Measurements from ENCODE around the gene DUSP3. TPM values are rescaled to one million over a fixed set of nuclear protein-coding genes. Genes with fewer than 3 reads are reported as not detected.

DUSP3 gene
- total RNA-seq, 1 donor from 2014 or later = 76.2 TPM

DNA sequence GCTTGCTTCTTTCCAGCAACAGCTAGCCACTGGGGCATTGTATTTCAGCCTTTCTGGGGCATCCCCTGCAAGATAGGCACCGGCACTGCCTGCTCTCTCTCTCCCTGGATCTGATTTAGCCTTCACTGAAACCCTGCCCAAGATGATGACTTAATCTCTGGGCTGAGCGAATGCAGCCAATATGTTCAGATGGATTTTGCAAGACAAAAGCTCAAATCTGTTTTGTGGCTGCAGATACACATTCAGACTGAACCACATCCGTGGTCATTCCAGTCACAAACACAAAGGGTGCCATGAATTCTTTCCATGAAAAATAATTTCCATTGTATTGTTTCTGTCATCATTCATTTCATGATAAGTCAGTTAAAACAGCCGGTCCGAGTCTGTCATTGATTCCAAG, 44.4 kb downstream of the DUSP3 start:
- peak; percentile 23 to 74 for DNase-seq (ENCODE audit: low read depth in 2 of 2)

DNA sequence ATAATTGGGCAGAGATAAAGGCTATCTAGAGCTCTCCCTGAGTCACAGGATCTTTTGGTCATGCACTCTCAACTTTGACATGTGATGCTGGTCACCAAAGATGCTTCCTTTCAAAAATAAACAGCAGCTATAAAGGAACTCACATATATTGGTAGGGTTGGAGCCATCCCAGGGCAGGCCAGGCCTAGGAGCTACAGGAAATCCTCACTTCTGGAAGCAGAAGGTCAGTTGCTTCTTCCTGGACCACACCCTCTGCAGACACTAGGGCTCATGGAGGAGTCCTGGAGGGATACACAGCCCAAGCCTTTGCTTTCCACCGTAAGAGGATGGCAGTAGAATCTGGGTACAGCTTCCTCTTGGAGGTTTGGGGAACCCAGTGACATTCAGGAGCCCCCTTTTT, 44.8 kb downstream of the DUSP3 start:
- DNase-seq (ENCODE audit: low read depth in 2 of 2) = no peak

DNA sequence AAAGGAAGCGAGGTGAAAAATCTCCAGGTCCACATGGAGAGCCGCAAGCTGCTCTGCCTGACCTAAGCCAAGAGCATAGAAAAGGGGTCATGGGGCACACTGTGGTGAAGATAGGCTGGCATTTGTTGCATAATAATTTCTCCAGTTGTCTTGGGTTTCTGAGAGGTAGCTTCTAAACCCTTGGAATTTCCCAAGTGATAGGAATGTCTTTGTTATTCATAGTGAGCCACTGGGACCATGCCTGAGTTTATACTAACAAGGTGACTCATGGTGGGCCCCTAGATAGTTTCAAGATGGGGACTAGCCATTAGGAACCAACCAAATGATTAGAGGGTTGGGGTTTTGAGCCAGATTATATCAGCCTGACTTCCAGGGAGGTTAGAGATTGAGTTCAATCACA, 45.8 kb downstream of the DUSP3 start:
- DNase-seq (ENCODE audit: low read depth in 2 of 2) = peak in 1 of 2 donors; percentile 22

DNA sequence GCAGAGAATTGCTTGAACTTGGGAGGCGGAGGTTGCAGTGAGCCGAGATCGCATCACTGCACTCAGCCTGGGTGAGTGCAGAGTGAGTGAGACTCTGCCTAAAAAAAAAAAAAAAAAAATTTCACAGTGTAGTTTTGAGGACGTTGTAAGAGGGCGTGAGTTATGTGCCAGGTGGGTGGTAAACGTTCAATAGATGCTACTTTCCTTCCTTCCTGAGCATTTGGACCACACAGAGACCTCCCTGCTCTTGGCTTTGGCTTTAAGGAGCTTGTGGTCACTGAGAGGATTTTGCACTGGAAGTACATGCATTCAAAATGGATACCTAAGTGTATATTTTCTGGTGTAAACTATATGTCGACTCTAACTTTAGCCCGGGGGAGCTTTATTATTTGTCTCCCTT, 50.7 kb downstream of the DUSP3 start:
- DNase-seq (ENCODE audit: low read depth in 2 of 2) = no peak

DNA sequence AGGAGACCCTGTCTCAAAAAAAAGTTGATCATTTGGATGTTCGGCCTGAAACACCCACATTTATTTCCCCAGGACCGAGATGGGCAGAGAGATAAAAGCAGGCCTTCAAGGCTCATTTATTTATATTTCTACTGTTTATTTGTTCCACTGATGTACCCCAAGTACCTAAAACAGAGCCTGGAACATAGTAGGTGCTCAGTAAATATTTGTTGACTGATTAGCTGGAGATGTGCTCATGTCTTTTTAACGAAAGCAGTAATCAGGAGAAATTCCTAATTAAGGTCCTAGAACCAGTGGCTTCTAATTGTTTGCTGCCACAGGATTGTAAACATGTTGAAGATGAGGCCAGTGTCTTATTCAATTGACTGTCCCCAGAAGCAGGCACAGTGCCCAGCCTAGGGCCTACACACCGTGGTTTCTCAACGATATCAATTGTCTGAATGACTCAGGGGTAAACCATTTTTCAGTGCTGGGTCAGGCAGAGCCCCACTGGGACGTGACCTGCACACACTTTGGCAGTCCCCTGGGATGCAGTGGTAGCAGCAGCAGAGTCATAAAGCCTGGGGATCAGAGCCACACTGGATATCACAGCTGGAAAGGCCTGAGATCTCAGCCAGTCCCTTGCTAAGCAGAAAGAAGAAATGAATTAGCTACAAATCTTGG, 54.9 kb downstream of the DUSP3 start:
- peak; percentile 11 to 23 for DNase-seq (ENCODE audit: low read depth in 2 of 2)

DNA sequence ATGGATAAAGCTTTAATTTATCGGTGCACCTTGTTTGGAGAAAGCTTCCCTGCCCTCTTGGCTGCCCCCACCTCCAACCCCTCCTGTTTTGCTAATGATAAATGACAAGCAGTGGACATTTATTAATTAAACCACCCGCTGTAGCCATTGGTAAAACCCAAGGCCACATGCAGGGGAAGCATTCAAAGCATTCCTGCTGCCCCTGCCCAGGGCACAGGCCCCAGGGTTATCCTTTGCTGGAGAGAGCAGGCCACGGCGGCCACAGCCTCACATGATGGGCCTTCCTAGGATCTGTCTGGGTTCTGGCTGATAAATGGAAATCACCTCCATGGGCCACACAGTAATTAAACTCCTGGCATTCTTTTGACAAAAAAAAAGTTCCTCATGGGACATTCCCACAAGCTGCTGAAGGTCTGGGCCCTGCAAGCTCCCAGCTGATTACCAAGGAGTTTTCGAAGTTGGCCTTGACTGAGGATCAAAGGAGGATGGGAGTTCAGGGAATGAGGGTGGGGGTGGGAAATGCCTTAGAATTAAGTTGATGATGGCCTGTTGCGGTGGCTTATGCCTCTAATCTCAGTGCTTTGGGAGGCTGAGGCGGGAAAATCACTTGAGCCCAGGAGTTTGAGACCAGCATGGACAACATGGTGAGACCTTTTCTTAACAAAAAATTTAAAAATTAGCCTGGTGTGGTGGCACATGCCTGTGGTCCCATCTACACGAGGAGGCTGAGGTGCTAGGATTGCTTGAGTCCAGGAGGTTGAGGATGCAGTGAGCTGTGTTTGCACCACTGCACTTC, 55.7 kb downstream of the DUSP3 start:
- DNase-seq (ENCODE audit: low read depth in 2 of 2) = no peak

DNA sequence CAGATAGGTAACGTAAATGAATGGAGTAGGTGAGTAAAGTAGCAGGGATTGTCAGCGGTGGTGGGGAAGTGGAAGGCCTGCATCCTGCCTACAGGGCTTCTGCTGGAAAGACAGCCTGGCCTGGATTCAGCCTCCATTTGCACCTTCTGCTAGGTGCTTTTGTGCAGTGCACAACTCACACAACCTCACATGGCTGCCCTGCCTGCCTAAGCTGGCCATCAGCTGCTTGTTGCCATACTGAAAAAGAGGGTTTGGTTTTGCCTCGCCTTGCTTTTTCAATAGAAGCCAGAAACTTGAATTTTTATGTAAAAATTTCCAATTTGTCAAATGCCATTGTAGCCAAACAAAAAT, 56.5 kb downstream of the DUSP3 start:
- DNase-seq (ENCODE audit: low read depth in 2 of 2) = no peak

DNA sequence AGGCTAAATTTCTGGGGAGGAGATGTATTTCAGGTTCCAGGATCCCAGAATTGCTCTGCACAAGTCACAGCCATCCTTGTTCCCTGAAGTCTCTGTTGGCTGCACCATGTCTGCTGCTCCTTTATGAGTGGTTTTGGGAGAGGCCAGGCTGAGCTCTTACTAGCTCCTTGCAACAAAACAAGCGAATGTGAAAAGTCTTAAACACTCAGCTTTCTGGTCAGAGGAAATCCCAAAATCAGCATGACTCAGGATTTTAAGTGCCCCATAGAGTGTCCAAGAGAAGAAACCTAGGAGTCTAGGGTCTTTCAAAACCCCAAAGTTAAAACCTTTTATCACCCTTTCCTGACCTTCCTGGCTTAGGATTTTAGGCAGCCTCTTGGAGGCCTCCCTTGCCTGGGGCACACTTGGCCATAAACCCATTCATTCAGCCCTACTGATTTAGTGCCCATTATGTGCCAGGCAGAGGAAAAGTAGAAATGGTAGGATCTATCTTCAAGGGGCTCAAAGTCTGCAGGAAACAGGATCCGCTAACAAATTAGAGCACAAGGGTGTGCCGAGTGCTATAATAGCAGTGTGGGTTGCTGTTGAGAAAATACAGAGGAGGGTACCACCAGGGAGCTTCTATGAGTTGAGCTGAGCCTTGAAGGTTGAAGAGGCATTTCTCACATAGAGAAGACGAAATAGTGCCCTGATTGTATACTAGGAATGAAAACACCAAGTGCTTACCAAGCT, 57.1 kb downstream of the DUSP3 start:
- no peak for DNase-seq (ENCODE audit: low read depth in 2 of 2)

DNA sequence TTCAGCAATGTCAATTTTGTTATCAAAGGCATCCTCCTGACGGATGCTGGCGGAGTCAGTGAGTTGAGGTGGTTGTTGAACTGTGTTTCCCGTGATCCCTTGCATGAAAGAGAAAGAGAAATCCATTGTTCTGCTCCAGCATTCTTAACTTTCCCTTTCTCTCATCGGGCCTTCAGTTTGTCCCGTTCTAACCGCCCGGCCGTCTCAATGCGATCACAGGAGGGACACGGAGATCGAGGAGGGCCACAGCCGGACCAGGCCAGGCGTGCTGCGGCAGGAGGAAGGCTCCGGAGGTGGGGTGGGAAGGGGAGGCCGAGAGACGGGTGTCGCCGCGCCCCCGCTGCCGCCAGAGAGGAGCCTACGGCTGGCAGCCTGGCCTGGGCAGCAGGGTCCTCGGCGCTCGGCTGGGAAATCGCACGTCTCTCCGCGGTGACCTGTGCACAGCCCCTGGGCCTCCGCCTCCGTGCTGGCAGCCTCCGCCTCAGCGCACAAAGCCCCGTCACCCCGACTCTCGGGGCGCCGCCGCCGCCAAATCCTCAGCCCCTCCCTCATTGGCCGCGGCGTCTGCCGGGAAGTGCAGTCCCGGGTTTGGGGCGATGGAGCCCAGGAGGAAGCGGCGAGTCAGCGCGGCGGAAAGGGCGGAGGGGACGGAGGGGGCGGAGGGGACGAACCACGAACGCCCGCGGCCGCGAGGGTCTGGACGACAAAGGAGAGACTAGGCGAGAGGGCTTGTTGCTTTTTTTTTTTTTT, 58.3 kb downstream of the DUSP3 start:
- peak; percentile 64 to 67 for DNase-seq (ENCODE audit: low read depth in 2 of 2)

DNA sequence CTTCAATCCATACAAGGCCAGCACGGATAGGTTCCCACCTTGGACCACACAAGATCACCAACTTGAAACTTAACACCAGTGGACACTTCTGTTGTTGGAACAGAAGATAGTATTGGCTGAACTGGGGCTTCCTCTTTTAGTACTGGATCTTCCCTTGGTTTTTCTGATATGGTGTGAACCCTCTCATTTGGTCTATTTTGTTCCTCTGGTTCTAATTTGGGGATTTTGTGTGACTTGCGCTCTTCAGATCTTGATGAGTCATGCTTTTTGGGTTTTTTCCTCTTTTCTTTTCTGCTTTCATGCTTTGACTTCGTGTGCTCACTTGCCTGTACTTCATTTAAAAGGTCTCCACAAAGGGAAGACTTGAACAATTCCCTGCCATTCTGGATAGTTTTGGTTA, 59.2 kb downstream of the DUSP3 start:
- no peak for DNase-seq (ENCODE audit: low read depth in 2 of 2)

DNA sequence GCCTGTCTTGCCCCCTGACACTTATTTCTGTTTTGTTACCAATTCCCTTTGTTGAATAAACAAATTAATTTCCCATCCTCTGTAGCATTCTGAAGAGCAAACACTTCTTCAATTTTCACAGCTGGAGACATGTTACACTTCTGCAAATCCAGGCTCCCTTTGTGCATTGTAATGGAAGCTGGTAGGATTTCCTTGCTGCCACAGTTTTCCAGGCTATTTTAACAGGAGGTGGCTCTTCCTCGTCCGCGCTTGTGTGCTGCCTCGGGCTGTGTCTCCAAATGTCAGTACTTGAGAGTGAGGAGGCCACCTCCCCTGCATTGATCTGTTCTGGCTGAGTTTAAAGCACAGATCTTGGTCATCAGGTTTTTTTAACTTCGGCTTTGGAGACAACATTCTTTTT, 60.2 kb downstream of the DUSP3 start:
- DNase-seq (ENCODE audit: low read depth in 2 of 2) = no peak

DNA sequence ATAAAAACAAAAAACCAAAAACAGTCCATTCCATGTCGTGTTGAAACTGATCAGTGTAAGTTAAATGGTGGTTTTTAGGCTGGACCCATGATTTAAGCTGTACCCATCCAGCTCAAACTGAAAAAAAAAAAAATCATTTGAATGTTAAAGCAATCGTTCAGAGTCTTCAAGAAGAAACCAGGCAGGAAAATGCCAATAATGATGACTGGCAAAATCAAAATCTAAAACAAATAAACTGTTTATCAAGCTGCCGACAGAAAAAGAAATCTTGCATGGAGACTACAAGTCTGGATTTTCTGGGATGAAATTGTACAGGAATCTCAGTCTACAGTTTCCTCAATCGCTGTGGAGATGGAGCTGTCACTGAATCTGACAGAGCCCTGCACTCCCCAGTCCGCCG, 60.9 kb downstream of the DUSP3 start:
- no peak for DNase-seq (ENCODE audit: low read depth in 2 of 2)

Other genes starting within 250 kb of the DUSP3 start
- 2.4 and 4.4 TPM in 2 replicates for gene ETV4, start 232.6 kb downstream of the DUSP3 start, total RNA-seq
- gene MEOX1, start 117.1 kb downstream of the DUSP3 start, total RNA-seq = not detected in 2 replicates
- not detected in 2 replicates for gene SOST, start 20.2 kb downstream of the DUSP3 start, total RNA-seq
- gene CFAP97D1, start 1.5 kb upstream of the DUSP3 start, total RNA-seq = not detected in 2 replicates
- 0.60 and 0.87 TPM in 2 replicates for gene MPP3, start 54.2 kb upstream of the DUSP3 start, total RNA-seq
- under 0.01 TPM in 1 of 2 replicates, not detected in the other for gene CD300LG, start 68.2 kb upstream of the DUSP3 start, total RNA-seq
- under 0.01 TPM in 2 replicates for gene MPP2, start 128.6 kb upstream of the DUSP3 start, total RNA-seq
- gene PPY, start 163.5 kb upstream of the DUSP3 start, total RNA-seq = not detected in 2 replicates
- not detected in 2 replicates for gene PYY, start 175.0 kb upstream of the DUSP3 start, total RNA-seq
- gene NAGS, start 225.6 kb upstream of the DUSP3 start, total RNA-seq = 2.0 and 5.0 TPM in 2 replicates
- 65.2 and 77.2 TPM in 2 replicates for gene TMEM101, start 236.0 kb upstream of the DUSP3 start, total RNA-seq